Midbrain (tissue), 1 donor: Measurements from ENCODE around the gene JARID2.

Experiments
- DNase-seq: peaks from one replicate; lab custom pipeline; 2025; lab: John Stamatoyannopoulos, UW

Gene JARID2

GRCh38 chr6:15245361-15246216 is at the start of gene JARID2:
Gene JARID2, plus strand, starts transcription at chr6:15246069. Its CDS starts 471 bp downstream, at chr6:15246540.
- DNase-seq, result peak; percentile 97

- no peak for DNase-seq
Observed at GRCh38 chr6:15200087-15200486, 45.8 kb upstream of the JARID2 start.

GRCh38 chr6:15205321-15205720 is 40.5 kb upstream of the JARID2 start:
- no peak for DNase-seq

GRCh38 chr6:15206887-15207286 is 39.0 kb upstream of the JARID2 start:
- DNase-seq, result no peak

GRCh38 chr6:15207923-15208322 is 37.9 kb upstream of the JARID2 start:
- DNase-seq, result no peak

- no peak for DNase-seq
Observed at GRCh38 chr6:15213838-15214400, 31.9 kb upstream of the JARID2 start.

- DNase-seq, result no peak
Observed at GRCh38 chr6:15218401-15218800, 27.5 kb upstream of the JARID2 start.

GRCh38 chr6:15220062-15220461 is 25.8 kb upstream of the JARID2 start:
- no peak for DNase-seq

- DNase-seq, result no peak
Observed at GRCh38 chr6:15227827-15228318, 18.0 kb upstream of the JARID2 start.

GRCh38 chr6:15230827-15231226 is 15.0 kb upstream of the JARID2 start:
- DNase-seq, result no peak

GRCh38 chr6:15232836-15233510 is 12.9 kb upstream of the JARID2 start:
- DNase-seq, result no peak

- no peak for DNase-seq
Observed at GRCh38 chr6:15234068-15234758, 11.7 kb upstream of the JARID2 start.

- no peak for DNase-seq
Observed at GRCh38 chr6:15239616-15240364, 6.1 kb upstream of the JARID2 start.

- DNase-seq, result no peak
Observed at GRCh38 chr6:15242503-15242902, 3.4 kb upstream of the JARID2 start.

- DNase-seq, result no peak
Observed at GRCh38 chr6:15242937-15243614, 2.8 kb upstream of the JARID2 start.

GRCh38 chr6:15243910-15244619 is 1.8 kb upstream of the JARID2 start:
- DNase-seq, result no peak

- peak; percentile 89 for DNase-seq
Observed at GRCh38 chr6:15244620-15245360, 1.1 kb upstream of the JARID2 start.

- DNase-seq, result no peak
Observed at GRCh38 chr6:15246217-15246665, 372 bp downstream of the JARID2 start.
